Effector memory CD8-positive, alpha-beta T cell (primary cell): ENCODE data around the gene IQCK.

Source experiments
- ATAC-seq: fragments of 150-1000 bp; cut with Tn5 transposase; replicated peaks from 2 replicates; pipeline ENCODE4 v1.10.0; 2021; ENCODE audit warnings: mild to moderate bottlenecking, moderate library complexity
- DNase-seq, 3 experiments: peaks; one replicate each; pipeline ENCODE4 v3.0.0; 2021
- H3K27ac Mint-ChIP-seq, 2 donors: one replicate each; pipeline ENCODE4 v1.8.0; 2022; ENCODE audit warnings: mild to moderate bottlenecking in 2 of 2, mixed read lengths in 2 of 2, moderate library complexity in 2 of 2
- H3K27me3 Mint-ChIP-seq, 2 donors: one replicate each; pipeline ENCODE4 v1.8.0; 2022; ENCODE audit warnings: mixed read lengths in 2 of 2
- H3K36me3 Mint-ChIP-seq: one replicate; pipeline ENCODE4 v1.8.0; 2022; ENCODE audit warnings: mild to moderate bottlenecking, moderate library complexity, mixed read lengths; ENCODE audit not compliant: insufficient read depth
- H3K4me1 Mint-ChIP-seq, 2 donors: one replicate each; pipeline ENCODE4 v1.8.0; 2022; ENCODE audit warnings: low read depth in 2 of 2, mixed read lengths in 2 of 2
- H3K4me3 Mint-ChIP-seq, 2 donors: one replicate each; pipeline ENCODE4 v1.8.0; 2022; ENCODE audit warnings: mild to moderate bottlenecking in 2 of 2, mixed read lengths in 2 of 2, moderate library complexity in 2 of 2
- H3K9me3 Mint-ChIP-seq, 2 donors: one replicate each; pipeline ENCODE4 v1.8.0; 2022; ENCODE audit warnings: mixed read lengths in 2 of 2

The IQCK gene

DNA sequence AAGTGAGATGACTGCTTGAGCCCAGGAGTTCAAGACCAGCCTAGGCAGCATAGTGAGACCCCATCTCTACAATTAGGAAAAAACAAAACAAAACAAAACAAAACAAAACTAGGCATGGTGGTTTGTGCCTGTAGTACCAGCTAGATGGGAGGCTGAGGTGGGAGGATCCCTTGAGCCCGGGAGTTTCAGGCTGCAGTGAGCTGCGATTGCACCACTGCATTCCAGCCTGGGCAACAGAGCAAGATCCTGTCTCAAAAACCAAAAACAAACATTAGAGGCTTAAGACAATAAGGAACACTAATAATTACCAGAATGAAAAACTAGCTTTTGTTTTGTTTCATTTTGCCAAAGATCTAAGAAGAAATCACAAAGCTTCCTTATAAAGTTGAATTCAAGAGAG, 97.3 kb downstream of the IQCK start:
- Mint-ChIP-seq H3K27ac (no peak overlapping the region), H3K9me3 (peaks cover 4 to 10% of the 10 kb centered on the region in 2 donors), H3K4me3 (no peak overlapping the region), H3K27me3 (peaks cover 0 to 24% of the 10 kb centered on the region in 2 donors), H3K36me3 (no peaks in the 10 kb centered on the region), H3K4me1 (no peaks in the 10 kb centered on the region)
- DNase-seq (no peak), ATAC-seq (no peak)

DNA sequence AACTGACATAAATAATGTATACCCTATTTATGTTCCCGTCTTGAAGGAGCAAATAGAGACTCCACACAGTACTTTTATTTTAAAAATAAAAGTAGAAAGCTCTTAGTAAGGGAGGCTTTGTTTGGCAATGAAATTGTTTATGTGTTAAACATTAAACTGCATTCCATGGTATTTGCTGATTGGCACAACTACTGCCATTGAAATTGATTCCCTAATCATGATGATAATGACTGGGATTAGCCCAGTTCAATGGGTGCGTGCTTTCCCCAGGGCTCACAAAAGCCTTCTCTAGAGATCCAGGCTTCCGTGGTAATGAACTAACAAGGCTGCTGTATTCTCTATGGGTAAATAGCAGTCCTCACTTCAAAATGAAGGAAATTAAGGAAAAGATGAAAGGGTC, 99.1 kb downstream of the IQCK start:
- Mint-ChIP-seq H3K4me3 (no peak overlapping the region), H3K36me3 (no peaks in the 10 kb centered on the region), H3K27ac (no peak overlapping the region), H3K27me3 (peaks cover 0 to 24% of the 10 kb centered on the region in 2 donors), H3K4me1 (no peaks in the 10 kb centered on the region), H3K9me3 (peaks cover 4 to 10% of the 10 kb centered on the region in 2 donors)
- no peak for ATAC-seq
- DNase-seq = no peak

DNA sequence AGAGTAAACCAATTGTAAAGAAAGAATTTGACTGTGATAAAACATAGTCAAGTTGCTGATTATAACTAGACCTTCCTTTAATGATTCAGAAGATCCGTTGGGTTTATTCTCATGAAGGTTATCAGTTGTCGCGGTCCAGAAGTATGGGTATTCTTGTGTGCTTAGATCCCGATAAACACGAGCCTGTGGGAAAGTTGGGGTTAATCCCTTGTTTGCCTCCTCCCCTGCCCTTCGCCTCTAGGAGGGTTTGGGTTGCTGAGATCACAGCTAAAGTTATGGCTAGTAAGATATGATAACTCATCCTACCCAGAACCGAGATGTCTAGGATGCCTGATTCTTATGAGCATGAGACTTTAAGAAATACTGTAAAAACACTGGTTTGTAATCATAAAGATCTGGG, 99.8 kb downstream of the IQCK start:
- ATAC-seq (no peak), DNase-seq (no peak)
- Mint-ChIP-seq H3K4me1 (no peaks in the 10 kb centered on the region), H3K36me3 (no peaks in the 10 kb centered on the region), H3K4me3 (no peak overlapping the region), H3K27me3 (peaks cover 0 to 22% of the 10 kb centered on the region in 2 donors), H3K27ac (no peak overlapping the region), H3K9me3 (peaks cover 2 to 7% of the 10 kb centered on the region in 2 donors)

DNA sequence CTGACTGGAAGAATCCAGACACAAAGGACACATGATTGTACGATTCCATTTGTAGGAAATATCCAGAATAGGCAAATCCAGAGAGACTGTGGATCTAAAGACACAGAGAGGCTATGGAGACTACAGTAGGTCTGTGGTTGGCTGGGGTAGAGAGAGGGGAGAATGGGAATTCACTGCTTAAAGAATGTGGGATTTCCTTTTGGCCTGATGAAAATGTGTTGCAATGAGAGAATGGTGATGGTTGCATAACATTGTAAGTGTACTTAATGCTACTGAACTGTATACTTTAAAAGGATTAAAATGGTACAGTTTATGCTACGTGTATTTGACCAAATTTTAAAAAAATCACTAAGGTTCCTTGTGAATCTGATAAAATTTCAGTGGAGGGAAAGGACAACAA, 104.5 kb downstream of the IQCK start:
- no peak overlapping the region for H3K4me3 Mint-ChIP-seq
- ATAC-seq (no peak), DNase-seq (no peak)
- H3K4me1 Mint-ChIP-seq = no peaks in the 10 kb centered on the region
- no peaks in the 10 kb centered on the region for H3K36me3 Mint-ChIP-seq
- H3K27me3 Mint-ChIP-seq = peaks cover 0 to 5% of the 10 kb centered on the region in 2 donors
- H3K9me3 Mint-ChIP-seq = no peaks in the 10 kb centered on the region
- no peak overlapping the region for H3K27ac Mint-ChIP-seq

DNA sequence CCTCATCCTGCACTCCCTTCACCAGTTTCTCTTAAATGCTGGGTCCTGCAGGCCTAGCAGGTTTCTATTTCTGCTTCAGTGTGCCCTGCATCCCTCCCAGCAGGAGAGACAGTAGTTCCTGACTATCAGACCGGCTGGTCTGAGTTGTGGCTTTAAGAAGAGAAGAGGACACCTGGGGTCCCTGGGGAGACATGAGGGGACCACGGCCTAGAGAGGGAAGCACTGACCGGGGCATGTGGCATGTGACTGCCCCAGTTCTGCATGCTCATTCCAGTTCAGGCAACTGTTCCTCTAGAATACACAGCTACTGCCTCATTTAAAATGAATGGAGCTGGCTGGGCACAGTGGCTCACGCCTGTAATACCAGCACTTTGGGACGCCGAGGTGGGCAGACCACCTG, 105.3 kb downstream of the IQCK start:
- no peaks in the 10 kb centered on the region for H3K27me3 Mint-ChIP-seq
- no peaks in the 10 kb centered on the region for H3K4me1 Mint-ChIP-seq
- no peaks in the 10 kb centered on the region for H3K36me3 Mint-ChIP-seq
- DNase-seq (no peak), ATAC-seq (no peak)
- H3K4me3 Mint-ChIP-seq = no peak overlapping the region
- H3K9me3 Mint-ChIP-seq = no peaks in the 10 kb centered on the region
- H3K27ac Mint-ChIP-seq = no peak overlapping the region

DNA sequence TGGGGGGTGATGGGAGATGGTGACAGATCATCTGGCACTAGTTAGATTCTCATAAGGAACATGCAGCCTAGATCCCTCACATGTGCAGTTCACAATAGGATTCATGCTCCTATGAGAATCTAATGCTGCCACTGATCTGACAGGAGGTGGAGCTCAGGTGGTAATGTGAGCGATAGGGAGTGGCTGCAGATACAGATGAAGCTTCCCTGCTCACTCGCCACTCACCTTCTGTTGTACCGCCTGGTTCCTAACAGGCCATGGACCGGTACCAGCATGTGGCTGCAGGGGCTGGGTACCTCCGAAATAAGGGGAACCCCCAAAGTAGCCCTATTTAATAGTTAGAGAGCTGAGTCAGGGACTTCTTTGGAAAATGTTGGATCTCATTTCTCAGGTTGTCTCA, 106.1 kb downstream of the IQCK start:
- Mint-ChIP-seq H3K27me3 (no peaks in the 10 kb centered on the region), H3K4me3 (no peak overlapping the region), H3K9me3 (no peaks in the 10 kb centered on the region), H3K27ac (no peak overlapping the region), H3K36me3 (no peaks in the 10 kb centered on the region), H3K4me1 (no peaks in the 10 kb centered on the region)
- ATAC-seq (no peak), DNase-seq (no peak)

DNA sequence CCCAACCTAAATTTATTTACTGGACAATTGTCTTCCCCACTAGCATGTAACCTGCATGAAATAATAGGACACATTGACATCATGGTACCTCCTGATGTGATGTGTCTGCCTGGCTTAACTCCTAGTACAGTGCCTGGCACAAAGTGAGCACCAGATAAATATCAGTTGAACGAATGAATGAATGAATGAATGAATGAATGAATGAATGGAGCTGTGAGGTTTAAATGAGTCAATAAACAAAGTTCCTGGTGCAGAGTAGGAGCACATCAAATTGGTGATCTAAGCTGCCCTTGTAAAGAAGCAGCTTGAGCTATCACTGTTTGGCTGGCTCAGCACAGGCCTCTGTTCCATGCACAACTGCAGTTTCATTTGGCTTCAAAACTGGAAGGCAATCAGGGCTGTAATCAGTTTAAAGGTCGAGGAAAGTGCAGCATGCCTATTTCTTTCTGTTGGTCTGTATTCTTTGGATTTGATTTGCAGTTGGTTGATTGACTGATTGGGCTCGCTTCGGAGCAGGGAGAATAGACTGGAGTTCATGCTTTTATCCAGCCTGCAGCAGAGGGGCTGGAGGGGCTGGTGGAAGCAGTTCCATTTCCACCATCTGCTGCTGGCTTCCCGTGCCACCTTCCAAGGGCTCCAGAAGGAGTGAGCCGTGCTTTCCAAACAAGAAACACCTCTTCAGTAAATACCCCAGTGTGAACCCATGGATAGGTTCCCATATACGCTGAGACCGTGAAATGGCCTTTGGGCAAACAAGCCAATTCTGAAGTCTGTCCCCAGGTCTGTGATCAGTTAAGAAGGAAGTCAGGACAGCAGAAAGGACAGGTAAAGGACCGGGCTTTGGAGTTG, 112.0 kb downstream of the IQCK start:
- H3K4me3 Mint-ChIP-seq = no peak overlapping the region
- H3K27me3 Mint-ChIP-seq = no peaks in the 10 kb centered on the region
- no peak overlapping the region for H3K27ac Mint-ChIP-seq
- H3K36me3 Mint-ChIP-seq = no peaks in the 10 kb centered on the region
- DNase-seq (no peak), ATAC-seq (no peak)
- H3K4me1 Mint-ChIP-seq = no peaks in the 10 kb centered on the region
- H3K9me3 Mint-ChIP-seq = no peaks in the 10 kb centered on the region

DNA sequence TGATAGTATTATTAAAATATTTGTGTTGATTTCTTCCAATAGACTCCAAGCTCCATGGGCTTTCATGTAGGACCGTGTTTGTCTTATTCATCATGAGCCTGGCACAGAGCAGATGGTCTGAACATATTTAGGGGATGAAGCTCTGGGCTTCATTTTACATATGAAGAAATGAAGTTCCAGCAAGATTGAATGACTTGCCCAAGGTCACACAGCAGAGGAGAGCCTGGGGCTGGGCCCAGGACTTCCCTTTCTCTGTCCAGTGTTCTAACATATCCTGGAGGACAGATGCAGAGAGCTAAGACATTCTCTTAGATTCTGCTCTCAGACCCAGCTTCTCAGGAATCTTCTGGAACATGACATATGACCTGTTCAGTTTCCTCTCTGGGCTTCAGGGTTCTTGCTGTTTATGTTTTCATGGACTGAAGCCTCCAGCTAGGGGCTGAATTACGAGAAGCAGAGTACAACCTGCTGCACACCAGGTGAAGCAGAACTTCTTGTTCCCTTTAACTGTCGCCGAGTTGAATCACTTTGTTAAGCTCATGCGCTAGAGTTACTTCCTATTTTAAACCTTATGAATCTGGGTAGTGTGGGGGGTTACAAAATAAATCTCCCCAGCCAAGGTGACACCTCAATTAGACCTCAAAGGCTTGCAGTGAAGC, 113.0 kb downstream of the IQCK start:
- DNase-seq = no peak
- Mint-ChIP-seq H3K9me3 (no peaks in the 10 kb centered on the region), H3K4me1 (no peaks in the 10 kb centered on the region), H3K36me3 (no peaks in the 10 kb centered on the region), H3K27ac (no peak overlapping the region), H3K27me3 (no peaks in the 10 kb centered on the region), H3K4me3 (no peak overlapping the region)
- ATAC-seq = no peak

DNA sequence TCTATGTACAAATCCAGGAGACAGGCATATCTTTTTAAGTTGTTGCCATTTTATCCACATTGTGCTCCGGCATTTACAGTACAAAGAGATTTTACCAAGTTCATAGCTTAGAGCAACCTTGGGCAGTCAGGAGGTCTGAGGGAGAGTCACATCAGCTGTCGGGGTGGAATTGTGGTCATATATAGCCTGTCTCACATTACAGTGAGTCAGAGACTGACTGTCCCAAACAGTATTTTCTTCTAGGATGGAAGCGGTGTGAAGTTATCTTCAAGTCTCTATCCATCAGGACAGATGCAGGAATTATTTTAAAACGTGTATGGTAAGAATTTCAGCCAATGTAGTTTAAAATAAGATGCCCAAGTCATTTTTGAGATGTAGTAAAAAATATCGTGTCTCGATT, 113.6 kb downstream of the IQCK start:
- ATAC-seq (no peak), DNase-seq (no peak)
- Mint-ChIP-seq H3K27me3 (no peaks in the 10 kb centered on the region), H3K4me1 (no peaks in the 10 kb centered on the region), H3K27ac (no peak overlapping the region), H3K4me3 (no peak overlapping the region), H3K36me3 (no peaks in the 10 kb centered on the region), H3K9me3 (no peaks in the 10 kb centered on the region)

DNA sequence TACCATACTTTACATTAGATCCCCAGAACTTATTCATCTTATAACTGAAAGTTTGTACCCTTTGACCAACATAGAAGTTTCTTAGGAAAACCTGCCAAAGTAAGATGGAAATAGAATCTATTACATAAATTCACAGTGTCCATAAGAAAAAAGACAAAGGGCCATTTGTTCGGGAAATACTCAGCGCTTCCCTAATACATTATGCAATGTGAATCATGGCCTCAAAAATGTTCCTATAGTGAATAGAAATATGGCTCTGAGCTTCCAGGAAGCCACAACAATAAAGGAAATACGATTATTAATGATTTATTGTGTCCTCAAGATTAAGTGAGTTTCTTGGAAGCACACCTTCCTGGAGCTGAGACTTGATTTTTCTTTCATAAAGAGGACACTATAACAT, 115.1 kb downstream of the IQCK start:
- H3K36me3 Mint-ChIP-seq = no peaks in the 10 kb centered on the region
- DNase-seq (no peak), ATAC-seq (no peak)
- no peaks in the 10 kb centered on the region for H3K9me3 Mint-ChIP-seq
- H3K4me3 Mint-ChIP-seq = no peak overlapping the region
- H3K27ac Mint-ChIP-seq = no peak overlapping the region
- no peaks in the 10 kb centered on the region for H3K4me1 Mint-ChIP-seq
- H3K27me3 Mint-ChIP-seq = peaks cover 0 to 5% of the 10 kb centered on the region in 2 donors

DNA sequence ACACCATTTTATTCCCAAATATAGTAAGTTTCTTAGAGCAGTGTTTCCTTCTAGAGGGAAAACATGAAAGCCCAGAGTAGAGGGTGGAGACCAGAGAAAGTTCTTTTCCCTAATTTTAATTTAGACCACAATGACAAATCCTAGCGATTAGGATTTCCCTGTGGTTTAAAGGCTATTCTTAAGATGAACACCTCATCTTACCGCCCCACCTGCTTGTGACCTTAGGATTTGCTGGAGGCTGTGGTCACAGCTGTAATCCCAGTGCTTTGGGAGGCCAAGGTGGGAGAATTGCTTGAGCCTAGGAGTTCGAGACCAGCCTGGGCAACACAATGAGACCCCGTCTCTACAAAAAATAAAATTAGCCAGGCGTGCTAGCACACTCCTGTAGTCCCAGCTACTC, 115.5 kb downstream of the IQCK start:
- H3K4me1 Mint-ChIP-seq = no peaks in the 10 kb centered on the region
- no peak overlapping the region for H3K27ac Mint-ChIP-seq
- no peaks in the 10 kb centered on the region for H3K9me3 Mint-ChIP-seq
- no peaks in the 10 kb centered on the region for H3K36me3 Mint-ChIP-seq
- H3K27me3 Mint-ChIP-seq = peaks cover 0 to 8% of the 10 kb centered on the region in 2 donors
- ATAC-seq = no peak
- H3K4me3 Mint-ChIP-seq = no peak overlapping the region
- DNase-seq = no peak

DNA sequence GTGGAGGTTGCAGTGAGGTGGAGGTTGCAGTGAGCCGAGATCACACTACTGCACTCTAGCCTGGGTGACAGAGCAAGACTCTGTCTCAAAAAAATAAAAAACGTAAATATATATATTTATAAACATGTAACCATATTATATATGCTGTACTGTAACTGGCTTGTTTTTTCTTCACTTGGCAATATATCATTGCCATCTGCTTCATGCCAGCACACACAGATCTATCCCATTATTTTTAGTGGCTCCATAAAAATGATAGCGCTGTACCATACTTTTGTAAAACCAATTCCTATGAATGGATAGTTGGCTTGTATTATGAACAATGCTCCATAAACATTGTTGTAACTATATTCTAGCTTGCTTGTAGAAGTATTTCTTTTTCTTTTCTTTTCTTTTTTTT, 117.1 kb downstream of the IQCK start:
- DNase-seq = no peak
- H3K4me3 Mint-ChIP-seq = no peak overlapping the region

DNA sequence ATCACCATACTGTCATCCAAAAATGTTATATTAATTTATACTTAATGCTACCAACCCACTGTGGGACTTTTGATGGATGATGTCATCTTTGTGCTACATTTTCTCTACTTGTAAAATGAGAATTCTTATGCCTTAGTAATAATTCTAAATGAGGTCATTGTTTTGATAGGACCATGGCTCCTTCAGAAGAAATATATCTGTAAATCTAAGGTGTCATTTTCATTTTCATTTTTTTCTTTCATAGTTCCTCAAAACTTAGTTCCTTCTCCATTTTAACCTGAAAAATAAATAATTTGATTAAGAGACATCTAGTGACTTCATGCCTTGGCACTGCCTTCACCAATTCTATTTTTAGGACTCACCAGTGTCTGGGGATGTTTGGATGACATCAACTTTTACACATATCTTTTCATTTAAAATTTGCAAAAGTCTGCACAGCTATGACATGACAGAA, 117.9 kb downstream of the IQCK start:
- Mint-ChIP-seq H3K9me3 (no peaks in the 10 kb centered on the region), H3K27me3 (peaks cover 0 to 8% of the 10 kb centered on the region in 2 donors), H3K4me3 (no peak overlapping the region), H3K36me3 (peaks cover 2% of the 10 kb centered on the region), H3K4me1 (no peaks in the 10 kb centered on the region), H3K27ac (no peak overlapping the region)
- ATAC-seq (no peak), DNase-seq (no peak)

More for the DNA sequence above, 117.1 kb downstream of the IQCK start:
- peaks cover 2% of the 10 kb centered on the region for H3K36me3 Mint-ChIP-seq
- ATAC-seq = no peak
- H3K9me3 Mint-ChIP-seq = no peaks in the 10 kb centered on the region
- H3K27ac Mint-ChIP-seq = no peak overlapping the region
- H3K27me3 Mint-ChIP-seq = peaks cover 0 to 8% of the 10 kb centered on the region in 2 donors
- H3K4me1 Mint-ChIP-seq = no peaks in the 10 kb centered on the region

DNA sequence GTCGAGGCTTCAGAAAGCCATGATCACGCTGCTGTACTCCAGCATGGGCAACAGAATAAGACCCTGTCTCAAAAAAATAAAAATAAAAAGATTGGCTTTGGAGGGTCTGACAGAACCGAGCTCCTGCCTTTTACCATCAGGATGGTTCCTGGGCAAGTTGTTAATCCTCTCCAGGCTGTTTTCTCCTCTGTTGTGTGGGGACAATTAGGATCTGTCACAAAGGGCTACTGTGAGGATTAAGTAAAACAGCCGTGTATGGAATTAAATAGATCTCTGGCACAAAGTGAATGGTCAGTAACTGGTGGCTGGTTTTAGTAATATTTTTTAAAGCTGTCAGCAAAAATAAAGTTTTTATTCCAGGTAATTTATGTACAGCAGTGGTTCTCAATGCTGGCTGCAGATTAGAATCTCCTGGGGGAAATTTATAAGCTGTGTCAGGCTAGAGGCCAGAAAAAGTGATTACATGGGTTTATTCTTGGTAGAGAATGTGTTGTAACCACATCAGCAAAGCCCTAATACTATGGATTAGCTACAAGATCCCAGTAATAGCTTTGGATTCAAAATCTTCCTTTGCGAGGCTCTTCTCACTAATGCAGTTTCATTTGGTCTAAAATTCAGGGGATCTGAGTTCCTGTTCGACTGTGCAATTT, 119.4 kb downstream of the IQCK start:
- Mint-ChIP-seq H3K9me3 (no peaks in the 10 kb centered on the region), H3K4me3 (no peak overlapping the region), H3K27ac (no peak overlapping the region), H3K27me3 (peaks cover 0 to 8% of the 10 kb centered on the region in 2 donors), H3K4me1 (no peaks in the 10 kb centered on the region), H3K36me3 (peaks cover 2% of the 10 kb centered on the region)
- ATAC-seq = no peak
- no peak for DNase-seq
